ENCODE measurements around the gene ZNF652.

DNA sequence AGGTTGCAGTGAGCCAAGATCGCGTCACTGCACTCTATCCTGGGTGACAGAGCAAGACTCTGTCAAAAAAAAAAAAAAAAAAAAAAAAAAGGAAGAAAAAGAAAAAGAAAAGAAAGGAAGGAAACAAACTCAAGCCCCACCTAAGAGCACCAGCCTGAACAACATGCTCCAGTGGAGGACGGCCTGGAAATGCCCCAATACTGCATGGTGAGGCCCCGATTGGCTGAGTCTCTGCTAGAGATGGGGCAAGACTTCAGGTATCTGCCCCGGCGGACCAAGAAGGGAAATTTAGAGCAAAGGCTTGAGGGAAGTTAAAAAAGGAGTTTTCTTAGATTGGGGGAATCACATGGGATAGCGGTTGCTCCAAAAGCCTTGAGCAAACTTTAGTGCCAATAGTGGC lies 10.4 kb upstream of the ZNF652 start:
- TF ChIP-seq, protein P1, sequence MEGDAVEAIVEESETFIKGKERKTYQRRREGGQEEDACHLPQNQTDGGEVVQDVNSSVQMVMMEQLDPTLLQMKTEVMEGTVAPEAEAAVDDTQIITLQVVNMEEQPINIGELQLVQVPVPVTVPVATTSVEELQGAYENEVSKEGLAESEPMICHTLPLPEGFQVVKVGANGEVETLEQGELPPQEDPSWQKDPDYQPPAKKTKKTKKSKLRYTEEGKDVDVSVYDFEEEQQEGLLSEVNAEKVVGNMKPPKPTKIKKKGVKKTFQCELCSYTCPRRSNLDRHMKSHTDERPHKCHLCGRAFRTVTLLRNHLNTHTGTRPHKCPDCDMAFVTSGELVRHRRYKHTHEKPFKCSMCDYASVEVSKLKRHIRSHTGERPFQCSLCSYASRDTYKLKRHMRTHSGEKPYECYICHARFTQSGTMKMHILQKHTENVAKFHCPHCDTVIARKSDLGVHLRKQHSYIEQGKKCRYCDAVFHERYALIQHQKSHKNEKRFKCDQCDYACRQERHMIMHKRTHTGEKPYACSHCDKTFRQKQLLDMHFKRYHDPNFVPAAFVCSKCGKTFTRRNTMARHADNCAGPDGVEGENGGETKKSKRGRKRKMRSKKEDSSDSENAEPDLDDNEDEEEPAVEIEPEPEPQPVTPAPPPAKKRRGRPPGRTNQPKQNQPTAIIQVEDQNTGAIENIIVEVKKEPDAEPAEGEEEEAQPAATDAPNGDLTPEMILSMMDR (IDR thresholded peaks at IDR 0.05): no peak
- TF ChIP-seq POLR2AphosphoS5 (IDR thresholded peaks at IDR 0.05; ENCODE audit: insufficient read depth in 1 of 2, low read depth in 1 of 2): no peak

Measured in vagina (tissue), 2 donors.